A673 (cell line): Measurements from ENCODE around the gene SYCN. TPM values are rescaled to one million over a fixed set of nuclear protein-coding genes. Genes with fewer than 3 reads are reported as not detected.

Experiments
- BruUV-seq: library from RNA; stranded (reverse); fragments of 400-500 nt; replicated peaks from 2 replicates; lab custom pipeline; 2021; lab: Mats Ljungman, UMichigan
- CTCF ChIA-PET: fragments of 300-600 bp; sonication (Branson Sonifier 250); formaldehyde crosslinking; loops from one replicate; lab custom pipeline; 2022; ENCODE audit warnings: antibody characterized with exemption; lab: Charles Lee
- POLR2A ChIA-PET: fragments of 300-600 bp; sonication (Branson Sonifier 250); formaldehyde crosslinking; loops from one replicate; lab custom pipeline; 2022; ENCODE audit warnings: antibody characterized with exemption; ENCODE audit not compliant: low non-redundant PET; lab: Charles Lee
- DNase-seq: peaks from one replicate; pipeline ENCODE4 v3.0.0-alpha.2; 2015; ENCODE audit warnings: low spot score
- H3K27ac ChIP-seq: fragments of 200-600 bp; sonication (generic); 2 replicates; pipeline ENCODE4 v1.5.1; 2016; ENCODE audit warnings: mixed run types, low read depth, mild to moderate bottlenecking, mixed read lengths, antibody characterized with exemption, low read length; ENCODE audit not compliant: poor library complexity, severe bottlenecking
- H3K27me3 ChIP-seq: fragments of 200-600 bp; sonication (generic); replicated peaks from 2 replicates; pipeline ENCODE4 v1.6.1; 2017; ENCODE audit warnings: mixed run types, low read depth, mild to moderate bottlenecking, mixed read lengths, antibody characterized with exemption, low read length; ENCODE audit not compliant: insufficient read depth, poor library complexity
- H3K36me3 ChIP-seq: fragments of 200-600 bp; sonication (generic); 2 replicates; pipeline ENCODE4 v1.6.1; 2016; ENCODE audit warnings: mixed run types, mild to moderate bottlenecking, mixed read lengths, antibody characterized with exemption, low read length; ENCODE audit not compliant: insufficient read depth, poor library complexity, severe bottlenecking
- H3K4me1 ChIP-seq: fragments of 200-600 bp; sonication (generic); 2 replicates; pipeline ENCODE4 v1.6.1; 2017; ENCODE audit warnings: mixed run types, mild to moderate bottlenecking, mixed read lengths, antibody characterized with exemption, low read length; ENCODE audit not compliant: insufficient read depth, poor library complexity, severe bottlenecking
- H3K4me3 ChIP-seq: fragments of 200-600 bp; sonication (generic); 2 replicates; pipeline ENCODE4 v1.5.1; 2016; ENCODE audit warnings: low read depth, mixed run types, mild to moderate bottlenecking, mixed read lengths, low read length; ENCODE audit not compliant: poor library complexity, severe bottlenecking
- H3K9me3 ChIP-seq: fragments of 200-600 bp; sonication (generic); 2 replicates; pipeline ENCODE4 v1.6.1; 2016; ENCODE audit warnings: mixed run types, low read depth, mild to moderate bottlenecking, mixed read lengths, antibody characterized with exemption, low read length; ENCODE audit not compliant: poor library complexity, severe bottlenecking
- EZH2 ChIP-seq: fragments of 200-600 bp; sonication (generic); IDR thresholded peaks from 2 replicates; pipeline ENCODE4 v1.6.1; 2017; ENCODE audit warnings: borderline replicate concordance, low read depth, mild to moderate bottlenecking, mixed read lengths, antibody characterized with exemption, low read length; ENCODE audit not compliant: poor library complexity, severe bottlenecking
- intact Hi-C: fragments of 100-400 bp; cut with micrococcal nuclease; formaldehyde crosslinking; loops from one replicate; pipeline ENCODE4 v1.10.0; 2022; ENCODE audit not compliant: unreplicated experiment
- total RNA-seq: library from RNA; stranded (reverse); gene quantifications from 2 replicates; pipeline ENCODE4 v1.2.3, GENCODE V29; 2021
- TF ChIP-seq, protein P1 (sequence below): fragments of 300-800, 200-600 bp; sonication (generic); conservative IDR thresholded peaks from 2 replicates; pipeline ENCODE4 v1.5.1; 2017; ENCODE audit warnings: low read depth, mild to moderate bottlenecking, antibody characterized with exemption, low read length, moderate library complexity, mixed read lengths

The SYCN gene
- total RNA-seq, 1 experiment from 2014 or later, result not detected

DNA sequence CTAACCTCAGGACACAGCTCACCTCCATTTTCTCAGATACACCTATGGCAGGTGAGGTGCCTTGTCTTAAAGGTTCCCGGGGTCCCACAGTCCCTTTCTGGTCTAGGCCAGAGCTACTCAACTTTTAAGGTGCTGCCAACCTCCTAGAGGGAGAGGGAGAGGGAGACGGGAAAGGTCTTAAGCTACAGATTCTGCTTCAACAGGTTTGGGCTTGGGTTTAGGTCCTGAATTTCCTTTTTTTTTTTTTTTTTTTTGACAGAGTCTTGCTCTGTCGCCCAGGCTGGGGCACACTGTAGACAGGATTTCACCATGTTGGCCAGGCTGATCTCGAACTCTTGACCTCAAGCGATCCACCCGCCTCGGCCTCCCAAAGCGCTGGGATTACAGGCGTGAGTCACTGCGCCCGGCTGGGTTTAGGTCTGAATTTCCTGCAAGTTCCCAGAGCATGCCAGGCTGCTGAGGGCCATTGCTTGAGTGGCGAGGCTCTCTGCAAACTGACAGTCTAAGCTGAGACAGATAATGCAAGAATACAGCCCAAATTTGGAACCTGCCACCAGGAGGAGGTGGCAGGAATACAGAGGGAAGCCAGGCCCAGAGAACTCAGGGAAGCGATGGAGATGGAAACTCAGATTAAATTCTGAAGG lies 7.8 kb upstream of the SYCN start:
- Histone ChIP-seq H3K27ac (no peak overlapping the region), H3K27me3 (no peaks in the 10 kb centered on the region), H3K9me3 (no peaks in the 10 kb centered on the region), H3K4me3 (no peak overlapping the region), H3K36me3 (no peaks in the 10 kb centered on the region), H3K4me1 (no peaks in the 10 kb centered on the region)
- CTCF ChIA-PET, result interaction anchor here (1.8 kb wide), 1 partner anchor 116 kb away, joined by 5 read pairs; no protein-coding TSS in a partner anchor
- no peak for TF ChIP-seq EZH2
- TF ChIP-seq, protein P1, sequence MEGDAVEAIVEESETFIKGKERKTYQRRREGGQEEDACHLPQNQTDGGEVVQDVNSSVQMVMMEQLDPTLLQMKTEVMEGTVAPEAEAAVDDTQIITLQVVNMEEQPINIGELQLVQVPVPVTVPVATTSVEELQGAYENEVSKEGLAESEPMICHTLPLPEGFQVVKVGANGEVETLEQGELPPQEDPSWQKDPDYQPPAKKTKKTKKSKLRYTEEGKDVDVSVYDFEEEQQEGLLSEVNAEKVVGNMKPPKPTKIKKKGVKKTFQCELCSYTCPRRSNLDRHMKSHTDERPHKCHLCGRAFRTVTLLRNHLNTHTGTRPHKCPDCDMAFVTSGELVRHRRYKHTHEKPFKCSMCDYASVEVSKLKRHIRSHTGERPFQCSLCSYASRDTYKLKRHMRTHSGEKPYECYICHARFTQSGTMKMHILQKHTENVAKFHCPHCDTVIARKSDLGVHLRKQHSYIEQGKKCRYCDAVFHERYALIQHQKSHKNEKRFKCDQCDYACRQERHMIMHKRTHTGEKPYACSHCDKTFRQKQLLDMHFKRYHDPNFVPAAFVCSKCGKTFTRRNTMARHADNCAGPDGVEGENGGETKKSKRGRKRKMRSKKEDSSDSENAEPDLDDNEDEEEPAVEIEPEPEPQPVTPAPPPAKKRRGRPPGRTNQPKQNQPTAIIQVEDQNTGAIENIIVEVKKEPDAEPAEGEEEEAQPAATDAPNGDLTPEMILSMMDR, result no peak
- POLR2A ChIA-PET, result no interaction called here
- BruUV-seq, result no TSS peak
- no peak for DNase-seq
- intact Hi-C loops, result loop anchor here (1.0 kb wide), 1 partner anchor 116 kb away; no protein-coding TSS in a partner anchor

DNA sequence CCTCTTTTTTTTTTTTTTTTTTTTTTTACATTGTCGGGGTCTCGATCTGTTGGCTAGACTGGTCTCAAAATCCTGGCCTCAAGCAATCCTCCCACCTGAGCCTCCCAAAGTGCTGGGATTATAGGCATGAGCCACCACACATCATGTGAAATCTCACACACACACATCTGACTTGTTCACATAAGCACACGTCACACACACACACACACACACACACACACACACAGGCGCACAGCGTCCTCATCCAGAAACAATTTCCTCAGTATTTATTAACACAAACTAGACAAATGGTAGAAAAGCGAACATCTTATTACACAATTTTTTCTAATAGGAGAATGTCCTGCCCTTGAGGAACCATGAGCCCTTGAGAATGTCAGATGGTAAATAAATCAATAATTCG lies 5.1 kb upstream of the SYCN start:
- Histone ChIP-seq H3K27ac (no peak overlapping the region), H3K9me3 (no peaks in the 10 kb centered on the region), H3K36me3 (no peaks in the 10 kb centered on the region), H3K27me3 (peaks cover 7% of the 10 kb centered on the region), H3K4me1 (no peaks in the 10 kb centered on the region), H3K4me3 (no peak overlapping the region)
- ChIA-PET CTCF (no interaction called here), POLR2A (no interaction called here)
- no peak for DNase-seq
- no TSS peak for BruUV-seq
- intact Hi-C loops, result no loop called here
- TF ChIP-seq EZH2, result no peak
- TF ChIP-seq, protein P1, result no peak

DNA sequence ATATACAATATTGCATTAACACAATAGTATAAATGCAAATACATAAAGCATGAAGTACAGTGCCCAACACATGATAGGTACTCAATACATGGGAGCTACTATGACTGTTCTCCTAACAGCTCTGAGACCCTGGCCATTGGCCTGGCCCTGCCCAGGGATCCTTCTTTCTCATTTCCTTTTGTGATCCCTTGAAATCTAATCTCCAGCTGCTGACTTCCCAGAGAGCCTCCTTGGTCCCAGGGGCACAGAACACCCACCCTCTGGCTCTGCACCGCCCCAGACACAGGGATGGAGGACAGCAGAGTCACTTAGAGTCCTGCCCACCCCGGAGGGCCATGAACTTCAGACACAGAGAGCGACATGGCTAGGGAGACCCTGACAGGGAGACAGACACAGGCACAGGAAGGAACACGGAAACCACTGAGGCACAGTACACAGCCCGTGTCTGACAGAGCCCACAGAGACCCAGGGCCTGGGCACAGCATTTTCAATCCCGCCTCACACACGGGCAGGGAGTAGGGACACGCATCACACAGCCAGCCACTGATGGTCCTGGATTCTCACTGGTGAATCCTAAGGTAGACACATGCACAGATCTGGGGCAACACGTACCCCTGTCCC lies 4.2 kb upstream of the SYCN start:
- intact Hi-C loops, result no loop called here
- no peaks in the 10 kb centered on the region for H3K9me3 ChIP-seq
- TF ChIP-seq, protein P1, result no peak
- H3K4me3 ChIP-seq, result no peak overlapping the region
- no peak for DNase-seq
- no TSS peak for BruUV-seq
- no peaks in the 10 kb centered on the region for H3K36me3 ChIP-seq
- POLR2A ChIA-PET, result no interaction called here
- H3K4me1 ChIP-seq, result no peaks in the 10 kb centered on the region
- CTCF ChIA-PET, result no interaction called here
- H3K27ac ChIP-seq, result no peak overlapping the region
- peaks cover 16% of the 10 kb centered on the region for H3K27me3 ChIP-seq
